ENCODE data around the gene PKNOX2.

The PKNOX2 gene

DNA sequence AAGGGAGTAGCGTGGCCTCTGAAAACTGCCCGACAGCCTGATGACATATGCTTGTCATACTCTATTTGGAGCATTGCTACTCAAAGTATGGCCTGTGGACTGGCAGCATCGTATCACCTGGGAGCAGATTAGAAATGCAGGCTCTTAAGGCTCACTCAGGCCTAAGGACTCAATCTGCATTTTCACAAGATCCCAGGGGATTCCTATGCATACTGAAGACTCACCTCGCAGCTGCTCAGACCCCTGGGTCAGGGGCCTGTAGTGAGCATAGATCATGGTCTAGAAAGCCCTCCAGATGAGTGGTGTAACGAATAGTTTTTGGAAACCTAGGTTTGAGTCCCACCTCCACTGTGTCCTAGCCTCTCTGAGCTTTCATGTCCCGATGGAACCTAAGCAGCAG lies 205.3 kb downstream of the PKNOX2 start:
- no peak for DNase-seq

DNA sequence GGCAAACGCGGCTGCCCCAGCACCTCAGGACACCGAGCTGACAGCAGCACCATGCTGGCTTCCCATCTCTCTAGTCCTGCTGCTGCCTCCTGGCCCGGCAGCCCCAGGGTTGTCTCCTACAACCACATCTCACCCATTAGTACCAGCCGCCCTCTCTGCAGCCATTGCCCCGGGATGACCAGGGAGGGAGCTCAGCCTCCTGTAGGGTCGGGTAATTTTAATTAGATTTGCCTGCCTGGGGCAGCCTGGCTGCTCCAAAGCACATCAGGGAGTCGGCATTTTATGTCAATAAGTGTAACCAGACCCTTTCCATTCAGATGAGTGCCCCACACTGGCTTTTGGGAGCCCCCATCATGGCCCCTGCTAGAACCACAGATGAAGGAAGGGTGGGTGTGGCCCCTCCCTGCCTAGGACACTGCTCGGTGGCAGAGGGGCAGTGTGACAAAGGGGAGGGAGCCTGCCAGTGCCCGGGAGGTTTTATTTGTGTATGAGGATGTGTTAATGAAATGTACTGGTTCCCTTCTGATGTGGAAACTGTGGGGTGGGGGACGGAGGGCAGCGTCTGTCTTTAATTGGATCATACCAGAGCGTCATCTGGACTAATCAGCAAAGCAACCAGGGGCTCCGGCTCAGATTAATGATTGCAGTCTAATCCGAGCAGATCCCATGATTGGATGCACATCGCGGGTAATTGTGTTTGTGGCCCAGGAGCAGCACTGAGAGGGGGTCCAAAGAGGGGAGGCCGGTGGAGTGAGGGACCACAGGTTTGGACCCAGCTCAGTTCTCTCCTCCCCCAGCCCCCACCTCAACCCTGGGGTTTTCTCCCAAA lies 206.2 kb downstream of the PKNOX2 start:
- DNase-seq, result no peak

DNA sequence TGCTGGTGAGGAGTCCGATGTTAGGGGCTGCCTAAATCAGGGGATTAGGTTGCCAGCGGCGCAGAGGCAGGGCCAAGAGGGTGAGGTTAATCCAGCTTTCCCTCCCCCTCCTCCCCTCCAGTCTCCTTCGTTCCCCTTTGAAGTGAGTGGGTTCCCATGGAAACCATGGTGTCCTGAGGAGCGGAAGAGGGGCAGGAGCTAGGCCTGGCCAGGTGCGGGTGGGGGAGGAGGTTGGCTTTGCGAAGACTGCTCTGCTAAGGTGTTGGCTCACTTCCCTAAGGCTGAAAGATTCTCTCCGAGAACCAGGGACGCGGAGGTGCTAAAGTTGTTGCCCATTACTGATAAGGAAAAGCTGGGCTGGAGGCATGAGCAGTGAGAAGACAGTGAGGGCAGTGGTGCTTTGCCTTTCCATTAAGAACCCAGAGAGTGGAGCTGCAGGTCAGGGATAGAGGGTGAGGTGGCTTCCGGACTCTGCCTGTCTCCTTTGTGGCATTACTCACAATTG lies 206.9 kb downstream of the PKNOX2 start:
- no peak for DNase-seq

DNA sequence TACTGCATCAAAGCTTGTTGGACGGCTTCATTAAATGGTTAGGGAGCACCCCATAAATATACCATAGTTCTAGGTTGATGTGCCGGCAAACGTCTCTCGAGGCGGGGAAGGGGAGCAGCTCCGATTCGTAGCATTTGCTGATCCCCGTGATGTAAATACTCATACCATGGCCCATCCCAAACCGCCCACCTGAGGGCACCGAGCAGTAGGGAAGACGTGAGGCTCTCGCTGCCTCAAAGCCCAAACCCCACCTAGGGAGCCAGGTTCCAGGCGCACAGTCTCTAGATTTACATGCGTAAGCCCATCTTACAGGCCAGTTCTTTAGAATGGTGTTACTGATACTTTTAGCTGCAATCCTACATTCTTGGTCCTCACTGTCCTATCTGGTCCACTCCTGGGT lies 207.5 kb downstream of the PKNOX2 start:
- DNase-seq, result no peak

DNA sequence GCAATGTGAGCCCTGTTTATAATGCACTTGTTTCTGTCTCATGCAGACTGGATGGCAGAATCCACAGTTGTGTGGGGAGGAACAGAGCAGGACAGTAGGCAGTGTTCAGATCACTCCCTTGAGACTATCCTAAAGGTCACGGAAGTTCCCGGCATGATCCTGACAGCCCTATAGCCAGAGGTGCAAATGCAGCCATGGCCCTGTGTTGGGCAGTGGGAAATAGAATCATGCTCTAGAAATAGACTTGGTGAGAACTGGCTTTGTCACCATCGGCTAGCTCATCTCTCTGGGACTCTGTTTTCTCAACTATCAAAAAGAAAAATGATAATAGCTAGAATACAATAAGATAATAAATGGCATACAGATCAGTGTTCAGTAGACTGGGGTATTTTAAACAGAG lies 208.4 kb downstream of the PKNOX2 start:
- no peak for DNase-seq

DNA sequence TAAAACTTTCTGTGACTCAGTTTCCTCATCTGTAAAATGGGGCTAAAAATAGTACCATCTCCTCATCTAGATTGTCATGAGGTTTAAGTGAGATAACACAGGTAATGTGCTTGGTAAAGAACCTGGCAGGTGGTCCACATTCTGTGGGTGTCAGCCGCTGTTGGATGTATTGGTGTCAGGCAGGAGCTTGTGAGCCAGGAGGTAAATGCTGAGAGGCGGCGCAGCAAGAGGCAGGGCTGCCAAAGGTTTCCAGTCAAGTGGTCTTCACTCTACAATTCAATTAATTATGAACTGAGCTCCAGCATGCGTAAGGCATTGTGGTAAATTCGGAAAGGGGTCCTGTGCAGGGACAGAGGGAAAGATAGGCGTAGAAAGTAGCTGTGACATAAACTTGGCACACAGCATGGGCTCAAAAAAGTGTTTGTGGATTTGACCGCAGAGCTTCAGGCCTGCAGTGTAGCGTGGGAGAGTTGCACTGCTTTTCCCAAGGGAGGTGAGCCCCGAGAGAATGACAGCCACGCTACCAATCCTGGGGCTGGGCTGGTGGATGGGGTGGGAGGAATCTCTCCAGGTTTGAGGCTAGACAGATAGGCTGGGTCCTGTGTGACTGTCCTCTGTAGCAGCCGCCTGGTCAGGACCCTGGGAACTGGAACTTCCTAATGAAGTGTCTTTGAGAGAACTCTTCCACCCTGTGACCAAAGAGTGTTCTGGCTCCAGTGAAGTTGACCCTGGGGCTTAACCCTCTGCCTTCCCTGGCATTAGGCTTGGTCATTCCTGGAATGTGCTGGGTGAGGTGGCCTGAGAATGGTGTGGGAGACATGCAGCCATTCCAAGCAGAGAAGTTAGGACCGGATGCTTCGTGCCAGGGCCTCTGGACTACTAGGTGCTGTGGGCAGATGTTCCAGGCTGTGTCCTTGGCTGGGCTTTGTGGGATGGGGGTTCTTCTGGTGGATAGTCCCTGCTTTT lies 209.2 kb downstream of the PKNOX2 start:
- DNase-seq, result no peak

DNA sequence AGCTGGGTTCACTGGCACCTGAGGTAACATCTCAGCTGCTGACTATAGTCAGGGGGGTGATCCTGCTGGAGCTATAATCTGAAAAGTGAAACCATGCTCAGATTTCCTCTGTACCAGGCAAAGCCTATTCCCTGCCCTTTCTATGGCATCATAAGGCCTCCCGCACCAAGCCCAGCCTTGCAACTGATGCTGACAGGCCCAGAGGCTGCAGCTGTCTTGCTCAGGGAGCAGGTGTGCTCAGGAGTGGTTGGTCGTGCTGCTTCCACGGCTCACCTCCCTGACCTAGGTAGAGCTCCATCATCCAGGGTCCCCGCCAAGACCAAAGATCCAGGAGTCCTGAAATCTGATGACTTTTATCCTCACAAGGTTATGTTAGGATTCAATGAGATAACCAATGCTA lies 209.8 kb downstream of the PKNOX2 start:
- no peak for DNase-seq

DNA sequence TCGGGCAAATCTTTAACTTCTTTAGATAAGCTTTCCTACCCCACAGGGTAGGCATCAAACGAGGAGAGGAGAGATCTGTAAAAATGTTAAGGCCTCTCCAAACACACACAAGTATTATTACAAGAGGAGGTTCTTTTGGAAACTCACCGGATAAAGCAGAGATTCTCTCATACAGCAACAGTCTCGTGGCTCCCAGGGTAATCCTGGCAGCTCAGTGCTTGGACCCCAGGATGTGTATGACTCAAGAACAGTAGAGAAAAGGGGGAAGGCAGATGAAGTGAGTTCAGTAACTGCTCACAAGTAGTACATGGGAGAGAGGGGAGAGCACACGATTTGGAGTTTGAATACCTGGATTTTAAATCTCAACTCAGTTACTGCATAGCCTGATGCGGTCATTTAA lies 210.6 kb downstream of the PKNOX2 start:
- DNase-seq, result no peak

DNA sequence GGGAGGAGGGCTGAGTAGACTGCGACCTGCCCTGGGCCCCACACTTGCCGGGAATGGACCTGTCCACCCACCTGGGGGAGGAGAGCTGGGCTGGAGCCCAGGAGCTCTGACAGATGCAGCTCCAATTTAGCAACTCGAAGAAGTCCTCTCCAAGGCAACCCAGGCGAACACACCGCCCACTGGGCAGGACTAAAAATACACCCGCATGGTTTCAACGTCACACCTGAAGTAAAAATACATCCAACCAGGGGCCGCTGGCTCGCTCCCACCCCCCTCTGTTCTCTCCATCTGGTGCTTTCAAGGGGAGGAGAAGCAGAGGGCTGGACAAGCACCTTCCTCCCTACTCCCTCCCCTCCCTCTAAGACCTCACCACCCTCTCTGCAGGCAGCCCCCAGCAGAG lies 211.6 kb downstream of the PKNOX2 start:
- no peak for DNase-seq

DNA sequence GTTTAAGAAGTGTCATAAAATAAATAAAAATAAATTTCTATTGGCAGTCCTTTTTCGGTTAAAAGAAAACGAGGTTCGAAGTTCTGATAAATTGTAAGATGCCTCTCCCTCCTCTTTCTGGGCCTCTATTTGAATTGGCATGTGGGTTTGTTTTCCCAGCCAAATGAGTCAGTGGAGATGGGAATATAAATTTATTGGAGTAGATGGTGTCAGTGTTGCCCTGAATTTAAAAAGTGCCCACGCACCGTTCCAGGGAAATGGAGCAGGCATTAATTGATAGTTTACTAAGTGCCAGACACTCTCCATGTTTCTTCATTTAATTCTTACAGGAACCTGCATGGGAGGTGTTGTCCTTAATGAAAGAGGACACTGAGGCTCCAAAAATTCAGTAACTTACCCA lies 212.3 kb downstream of the PKNOX2 start:
- no peak for DNase-seq

DNA sequence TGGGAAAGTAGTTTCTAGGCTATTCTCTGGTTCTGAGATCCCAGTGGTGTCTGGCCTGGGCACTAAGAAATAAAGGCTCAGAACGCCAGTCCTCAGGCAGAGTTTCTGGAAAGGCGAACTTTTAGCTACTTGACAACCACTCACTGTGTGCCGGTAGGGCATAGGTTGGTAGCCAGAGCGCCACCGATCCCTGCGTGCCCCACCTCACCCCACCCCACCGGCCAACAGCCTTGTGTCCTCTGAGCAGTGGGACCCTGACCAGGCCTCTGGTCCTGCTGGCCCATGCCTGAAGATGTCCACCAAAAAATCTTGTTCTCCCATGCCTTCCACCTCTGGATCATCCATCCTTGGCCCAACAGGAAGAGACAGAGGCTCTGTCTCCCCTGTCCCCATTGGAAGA lies 213.5 kb downstream of the PKNOX2 start:
- DNase-seq, result no peak

DNA sequence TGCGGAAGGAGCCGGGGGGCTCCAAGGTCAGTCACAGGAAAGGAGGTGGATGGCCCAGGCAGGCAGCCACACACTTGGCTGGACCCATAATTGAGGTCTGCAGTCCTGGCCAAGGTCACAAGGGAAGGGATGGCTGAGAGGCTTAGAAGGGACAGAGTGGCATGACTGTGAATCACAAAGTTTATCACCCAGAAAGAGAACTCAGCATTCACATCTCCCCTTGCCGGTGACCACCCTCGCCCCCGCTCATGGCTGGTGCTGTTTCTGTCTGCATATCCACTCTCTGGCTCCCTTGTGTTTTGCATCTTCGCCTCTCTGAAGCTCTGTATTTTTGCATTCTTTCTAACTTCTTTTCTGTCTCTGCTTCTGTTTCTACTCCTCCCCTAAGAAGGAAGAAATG lies 214.0 kb downstream of the PKNOX2 start:
- DNase-seq, result no peak

DNA sequence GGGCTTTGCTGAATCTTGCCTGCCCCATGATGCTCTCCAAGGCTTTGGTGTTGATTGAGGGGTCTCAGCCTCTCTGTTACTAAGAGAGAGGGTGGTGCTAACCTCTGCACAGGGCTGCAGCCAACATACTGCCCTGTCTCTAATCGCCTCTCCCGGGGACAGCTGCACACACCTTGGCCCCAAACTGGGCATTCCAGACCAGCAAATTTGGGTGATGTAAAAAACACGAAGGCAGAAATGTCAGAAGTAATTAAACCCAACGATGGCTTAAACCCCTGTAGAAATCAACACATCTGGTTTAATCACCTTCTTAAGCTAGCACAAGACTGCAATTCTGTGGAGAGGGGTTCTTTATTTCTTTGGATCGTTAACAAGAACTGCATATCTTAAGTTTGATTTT lies 215.0 kb downstream of the PKNOX2 start:
- DNase-seq, result no peak

DNA sequence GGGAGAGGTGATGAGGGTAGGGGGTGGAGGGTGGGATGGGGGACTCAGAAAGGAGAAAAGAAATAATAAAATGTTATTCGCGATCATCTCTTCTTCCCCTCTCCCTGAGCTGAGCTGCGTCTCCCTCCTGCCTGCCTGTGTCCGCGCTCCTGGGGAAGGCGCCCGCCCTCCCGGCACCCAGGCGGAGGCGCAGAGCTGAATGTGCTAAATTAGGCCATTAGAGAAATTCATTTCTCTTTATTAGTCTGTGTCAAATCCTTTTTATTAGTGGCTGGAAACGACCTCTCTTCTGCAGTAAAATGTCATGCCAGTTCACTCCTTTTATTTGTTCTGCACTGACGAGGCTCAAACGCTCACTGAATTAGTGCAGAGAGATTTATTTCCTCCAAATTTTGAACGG lies 215.4 kb downstream of the PKNOX2 start:
- no peak for DNase-seq

DNA sequence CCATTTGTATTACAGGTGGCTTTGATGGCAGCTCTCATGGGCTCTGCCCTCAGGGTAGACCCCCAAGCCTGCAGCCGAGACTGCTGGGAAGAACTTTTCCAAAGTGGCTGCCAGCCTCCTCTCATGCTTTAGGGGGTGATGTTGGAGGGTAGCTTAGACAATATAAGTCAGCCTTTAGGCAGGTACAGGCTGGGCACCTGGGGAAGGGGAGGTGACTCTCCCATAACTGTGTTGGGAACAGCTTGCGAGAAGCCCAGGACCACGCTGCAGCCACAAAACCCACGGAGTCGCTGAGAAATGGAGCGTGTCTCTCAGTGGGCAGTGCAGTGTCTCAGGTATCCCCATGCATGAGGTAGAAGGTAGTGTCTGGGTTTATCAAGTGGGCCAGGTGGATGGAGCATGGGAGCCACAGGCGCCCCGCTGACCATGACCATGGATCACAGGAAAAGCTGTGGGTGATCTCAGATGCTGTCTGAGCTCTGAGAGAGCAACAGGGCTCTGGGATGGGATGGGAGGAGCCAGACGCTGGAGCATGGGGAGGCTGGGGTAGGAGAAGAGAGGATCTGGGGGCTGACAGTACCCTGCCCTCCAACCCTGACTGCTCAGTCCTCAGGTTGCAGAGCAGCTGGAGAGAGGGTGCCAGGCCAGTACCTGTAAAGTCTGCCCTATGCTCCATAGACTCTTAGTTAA lies 216.3 kb downstream of the PKNOX2 start:
- DNase-seq, result no peak

DNA sequence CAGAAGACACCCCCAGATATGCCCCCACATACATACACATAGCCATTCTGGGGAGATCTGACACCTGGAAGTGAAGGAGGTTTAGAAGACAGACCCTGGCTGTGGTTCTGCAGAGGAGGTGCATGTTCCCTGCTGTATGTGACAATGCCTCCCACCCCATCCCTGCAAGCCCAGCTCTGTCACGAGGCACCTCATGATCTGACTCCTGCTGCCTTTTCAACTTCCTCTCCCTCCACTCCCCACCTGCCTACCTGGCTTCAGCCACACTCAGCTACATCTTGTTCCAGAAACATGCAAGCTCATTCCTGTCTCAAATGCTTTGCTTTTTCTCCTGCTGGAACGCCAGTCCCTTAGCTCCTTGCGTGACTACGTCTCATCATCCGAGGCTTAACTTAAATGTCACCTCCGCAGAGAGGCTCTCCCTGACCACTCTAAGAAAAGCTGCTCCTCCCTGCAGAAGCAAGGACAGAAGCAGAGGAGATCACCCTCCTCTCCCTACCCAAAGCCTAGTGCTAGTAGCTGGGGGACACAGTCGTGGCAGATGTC lies 217.0 kb downstream of the PKNOX2 start:
- DNase-seq, result no peak

DNA sequence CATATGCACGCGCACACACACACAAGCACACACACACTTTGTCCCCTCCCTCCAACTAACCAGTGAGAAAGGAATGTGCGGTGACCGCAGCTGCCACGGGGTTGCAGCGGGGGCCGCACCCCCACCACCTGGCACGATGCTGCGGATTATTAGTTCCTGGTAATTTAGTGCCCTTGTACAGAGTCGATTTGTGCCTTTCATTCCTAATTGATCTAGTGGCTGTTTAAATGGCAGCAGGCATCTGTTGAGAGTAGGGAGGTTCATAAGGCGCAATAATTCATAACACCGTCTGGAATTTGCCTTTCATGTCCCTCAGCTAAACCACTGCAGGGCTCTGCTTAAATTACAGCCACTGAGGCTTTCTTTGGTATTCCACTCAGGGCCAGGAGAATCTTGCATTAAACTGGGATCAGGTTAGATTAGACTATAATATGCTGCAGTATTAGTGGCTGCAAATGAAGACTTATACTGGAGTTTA lies 217.8 kb downstream of the PKNOX2 start:
- no peak for DNase-seq

DNA sequence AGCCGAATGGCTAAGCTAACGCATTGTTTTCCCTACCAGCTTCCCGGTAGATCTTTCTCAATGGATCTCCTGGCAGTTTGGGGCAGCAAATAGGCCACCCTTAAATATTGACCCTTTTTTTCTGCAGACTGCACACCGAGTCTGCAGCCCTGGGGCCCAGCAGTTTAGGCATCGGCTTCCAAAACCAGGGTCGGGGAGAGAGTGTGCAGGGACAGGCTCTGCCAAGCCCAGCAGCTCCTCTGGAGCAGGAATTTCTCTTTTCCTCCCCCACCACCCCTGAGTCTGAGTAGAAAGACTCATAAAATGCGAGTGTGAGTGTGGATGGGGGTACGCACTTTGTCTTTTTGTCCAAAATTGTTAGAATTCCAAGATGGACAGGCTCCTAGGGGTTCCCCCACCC lies 218.3 kb downstream of the PKNOX2 start:
- no peak for DNase-seq

DNA sequence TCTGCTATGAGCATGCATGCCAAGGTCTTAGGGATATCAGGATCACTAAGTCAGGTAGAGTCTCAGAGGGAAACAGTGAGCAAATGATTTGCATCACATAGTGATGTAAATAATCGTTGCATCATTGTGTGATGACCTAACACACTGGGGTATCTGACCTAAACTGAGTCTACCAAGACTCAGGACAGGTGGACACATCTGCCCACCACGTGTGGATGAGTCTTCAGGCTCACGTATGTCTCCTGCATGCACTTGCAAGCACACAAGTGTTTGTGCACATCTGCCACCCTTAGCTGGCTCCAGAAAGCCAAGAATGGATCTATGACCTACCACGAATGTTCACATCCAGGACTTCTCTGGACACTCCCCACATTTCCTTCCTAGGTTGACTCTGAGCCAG lies 220.3 kb downstream of the PKNOX2 start:
- no peak for DNase-seq

DNA sequence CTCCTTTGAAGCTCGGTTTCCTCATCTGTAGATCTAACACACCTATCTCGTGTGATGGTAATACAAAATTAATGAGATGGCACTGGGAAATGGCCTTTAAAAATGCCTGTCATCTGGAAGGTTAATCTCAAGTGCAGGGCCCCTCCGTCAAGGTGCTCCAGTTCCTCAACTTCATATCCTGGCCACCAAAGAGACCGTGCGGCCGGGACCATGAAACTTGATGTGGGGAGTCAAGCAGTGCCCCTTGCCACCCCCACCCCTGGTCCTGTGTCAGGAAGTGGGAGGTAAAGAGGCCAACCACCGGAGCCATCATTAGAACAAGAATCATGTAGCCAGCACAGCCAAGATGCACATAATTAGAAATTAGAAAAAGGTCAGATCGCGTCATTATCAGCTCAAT lies 223.3 kb downstream of the PKNOX2 start:
- DNase-seq, result no peak

DNA sequence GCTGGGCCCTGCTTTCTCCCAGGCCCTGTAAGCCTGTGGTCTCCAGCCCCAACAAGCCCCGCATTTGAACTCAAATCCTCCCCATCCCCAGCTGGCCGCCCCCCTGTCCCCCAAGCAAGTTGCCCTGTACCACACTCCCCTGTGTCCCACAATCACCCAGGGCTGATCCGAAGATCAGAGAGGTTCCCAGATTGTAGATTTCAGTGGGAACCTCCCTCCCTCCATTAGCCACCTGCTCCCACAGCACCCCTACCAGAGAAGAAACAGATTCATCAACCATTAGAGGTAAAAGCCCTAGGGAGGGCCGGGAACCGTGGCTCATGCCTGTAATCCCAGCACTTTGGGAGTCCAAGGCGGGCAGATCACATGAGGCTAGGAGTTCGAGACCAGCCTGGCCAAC lies 224.1 kb downstream of the PKNOX2 start:
- no peak for DNase-seq

DNA sequence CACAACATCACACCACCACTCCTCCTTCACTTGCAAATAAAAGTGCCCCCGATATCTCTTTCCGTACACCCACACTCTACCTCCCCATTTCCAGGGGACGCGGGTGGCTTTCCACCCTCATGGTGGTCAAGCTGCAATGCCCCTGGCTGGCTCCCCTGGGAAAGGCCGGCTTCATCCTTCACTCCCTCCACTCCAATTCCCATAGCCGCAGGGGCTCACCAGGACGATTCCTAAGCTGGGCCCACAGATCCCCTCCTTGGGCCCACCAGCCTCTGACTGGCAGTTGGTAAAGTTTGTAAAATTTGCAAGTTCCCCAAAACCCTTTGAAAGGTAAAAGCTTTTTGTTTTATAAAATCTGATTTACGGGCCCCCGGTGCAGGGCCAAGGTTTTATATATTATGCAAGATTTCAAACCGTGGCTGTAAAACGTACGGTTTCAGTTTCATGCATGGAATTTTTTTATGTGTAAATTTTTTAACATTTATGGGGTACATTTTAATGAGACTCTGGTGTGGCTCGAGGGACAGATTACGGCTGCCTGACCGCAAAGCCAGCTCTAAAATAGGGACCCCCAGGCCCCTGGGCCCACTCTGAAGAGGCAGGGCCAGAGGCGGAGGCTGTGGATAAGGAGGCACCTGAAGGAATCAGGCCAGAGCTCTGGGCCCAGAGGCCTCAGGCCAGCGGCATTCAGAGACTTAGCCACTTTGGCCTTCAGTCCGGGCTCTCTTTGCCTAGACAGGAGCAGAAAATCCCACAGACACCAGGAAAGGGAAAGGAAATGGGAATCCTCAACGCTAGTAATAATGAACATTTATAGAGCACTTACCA lies 225.0 kb downstream of the PKNOX2 start:
- no peak for DNase-seq
